ENCODE data around the gene SPEN.

- TF ChIP-seq CTCF (IDR thresholded peaks at IDR 0.05; ENCODE audit: borderline replicate concordance, extremely low read depth, low read length, poor library complexity, severe bottlenecking): no peak
- TF ChIP-seq EZH2 (IDR thresholded peaks at IDR 0.05; ENCODE audit: borderline replicate concordance, low read depth, low read length, severe bottlenecking): no peak
These were observed 34.5 kb downstream of the SPEN start for GRCh38 chr1:15881961-15882360.
